ENCODE results near the gene PDE6B. TPM values are rescaled to one million over a fixed set of nuclear protein-coding genes. Genes with fewer than 3 reads are reported as not detected.
"Not testable (repeated sequence)": the region's sequence is repeated elsewhere in the genome, so short reads cannot be mapped to it uniquely, and the experiment has no call there.

The PDE6B gene
- total and polyA plus RNA-seq, 12 donors, result 0.73 to 6.2 (median 3.6) TPM

- Histone ChIP-seq H3K9me3 (peaks cover 0 to 21% (median 0%) of the 10 kb centered on the region in 11 donors), H3K27ac (no peak overlapping the region), H3K27me3 (peaks cover 4 to 51% (median 25%) of the 10 kb centered on the region in 7 donors), H3K4me3 (no peak overlapping the region), H3K36me3 (no peaks in the 10 kb centered on the region), H3K4me1 (no peaks in the 10 kb centered on the region)
- intact Hi-C loops (cut with DNase I), result loop anchor here in 1 of 10 donors (10.0 kb wide), 1 partner anchor 293 kb away; no protein-coding TSS in a partner anchor
- ATAC-seq, result no peak
- WGBS, 2 donors, result 70 to 72% methylated on average over 32 of the region's 32 CpGs
- TF ChIP-seq CTCF (IDR thresholded peaks at IDR 0.05), result no peak
- no peak for DNase-seq
These were observed 12.3 kb downstream of the PDE6B start for GRCh38 chr4:637536-638280.

GRCh38 chr4:642366-642765 is 17.0 kb downstream of the PDE6B start:
- H3K27ac ChIP-seq; H3K4me3 ChIP-seq; H3K36me3 ChIP-seq; intact Hi-C loops (cut with DNase I); H3K4me1 ChIP-seq; DNase-seq; ATAC-seq: not testable (repeated sequence)
- Histone ChIP-seq H3K9me3 (peaks cover 0 to 23% (median 0%) of the 10 kb centered on the region in 11 donors), H3K27me3 (peaks cover 0 to 53% (median 28%) of the 10 kb centered on the region in 7 donors)
- WGBS, 2 donors, result 81 to 87% methylated on average over 6 of the region's 6 CpGs

GRCh38 chr4:646460-646859 is 21.1 kb downstream of the PDE6B start:
- 63 to 77% methylated on average over 32 of the region's 32 CpGs for WGBS, 2 donors
- intact Hi-C loops (cut with DNase I), result no loop called here
- TF ChIP-seq CTCF (IDR thresholded peaks at IDR 0.05), result no peak
- Histone ChIP-seq H3K9me3 (peaks cover 0 to 20% (median 0%) of the 10 kb centered on the region in 11 donors), H3K4me1 (no peaks in the 10 kb centered on the region), H3K36me3 (no peaks in the 10 kb centered on the region), H3K27ac (no peak overlapping the region), H3K4me3 (peak overlapping the region in 1 of 10 donors; percentile 17), H3K27me3 (peaks cover 5 to 56% (median 52%) of the 10 kb centered on the region in 7 donors)
- DNase-seq (no peak), ATAC-seq (peak in 1 of 8 donors; percentile 46)

- ATAC-seq, result no peak
- no peak for TF ChIP-seq CTCF (IDR thresholded peaks at IDR 0.05)
- no peak for DNase-seq
These were observed 22.1 kb downstream of the PDE6B start for GRCh38 chr4:647481-647880.

More at GRCh38 chr4:647481-647880, 22.1 kb downstream of the PDE6B start:
- no peak overlapping the region for H3K27ac ChIP-seq
- WGBS, 2 donors, result 68 to 69% methylated on average over 13 of the region's 13 CpGs
- H3K36me3 ChIP-seq, result no peaks in the 10 kb centered on the region
- H3K4me3 ChIP-seq, result no peak overlapping the region
- peaks cover 0 to 10% (median 0%) of the 10 kb centered on the region in 11 donors for H3K9me3 ChIP-seq
- intact Hi-C loops (cut with DNase I), result no loop called here
- peaks cover 5 to 62% (median 53%) of the 10 kb centered on the region in 7 donors for H3K27me3 ChIP-seq
- H3K4me1 ChIP-seq, result no peaks in the 10 kb centered on the region

Data from heart right ventricle (tissue), 16 donors.